GM19025 (cell line): Measurements from ENCODE around the gene BHLHE23.
A peak's percentile ranks its signal among the peaks of the same experiment; 100 is the strongest.

ENCODE experiments used
- ATAC-seq: cut with Tn5 transposase; IDR thresholded peaks from one replicate; pipeline ENCODE4 v1.9.1; 2021; ENCODE audit warnings: mild to moderate bottlenecking, low read depth, moderate library complexity; ENCODE audit not compliant: unreplicated experiment

BHLHE23 gene

DNA sequence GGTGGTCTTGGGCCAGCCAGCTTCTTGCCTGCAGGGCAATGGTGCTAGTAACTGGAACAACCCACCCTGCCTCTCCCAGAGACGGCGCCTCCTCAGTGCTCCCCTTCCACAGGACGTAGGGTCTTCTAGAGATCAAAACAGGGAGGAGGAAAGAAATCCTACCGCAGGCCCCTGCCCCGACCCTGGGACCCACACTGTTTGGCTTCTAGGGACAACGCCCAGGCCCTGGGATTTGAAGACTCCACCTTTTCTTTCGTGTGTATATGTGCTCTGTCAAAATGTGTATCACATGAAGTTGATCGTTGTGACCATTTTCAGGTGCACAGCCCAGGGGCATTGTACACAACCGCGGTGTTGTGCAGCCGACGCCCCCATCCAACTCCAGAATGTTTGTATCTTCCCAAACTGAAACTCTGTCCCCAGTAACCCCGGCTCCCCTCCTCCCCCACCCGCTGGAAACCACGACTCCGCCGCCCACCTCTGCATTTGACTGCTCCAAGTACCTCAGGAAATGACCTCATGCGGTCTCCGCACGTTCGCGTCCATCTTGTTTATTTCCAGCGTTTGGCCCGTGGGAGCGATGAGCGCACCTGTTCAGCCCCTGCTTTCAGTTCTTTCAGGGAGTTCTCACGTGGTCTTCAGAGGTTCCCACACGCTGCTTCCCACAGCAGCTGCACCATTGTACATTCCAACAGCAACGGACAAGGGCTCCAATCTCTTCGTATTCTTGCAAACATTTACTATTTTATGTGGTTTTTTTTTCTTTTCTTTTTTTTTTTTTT lies 3.4 kb upstream of the BHLHE23 start:
- peak; percentile 53 for ATAC-seq

DNA sequence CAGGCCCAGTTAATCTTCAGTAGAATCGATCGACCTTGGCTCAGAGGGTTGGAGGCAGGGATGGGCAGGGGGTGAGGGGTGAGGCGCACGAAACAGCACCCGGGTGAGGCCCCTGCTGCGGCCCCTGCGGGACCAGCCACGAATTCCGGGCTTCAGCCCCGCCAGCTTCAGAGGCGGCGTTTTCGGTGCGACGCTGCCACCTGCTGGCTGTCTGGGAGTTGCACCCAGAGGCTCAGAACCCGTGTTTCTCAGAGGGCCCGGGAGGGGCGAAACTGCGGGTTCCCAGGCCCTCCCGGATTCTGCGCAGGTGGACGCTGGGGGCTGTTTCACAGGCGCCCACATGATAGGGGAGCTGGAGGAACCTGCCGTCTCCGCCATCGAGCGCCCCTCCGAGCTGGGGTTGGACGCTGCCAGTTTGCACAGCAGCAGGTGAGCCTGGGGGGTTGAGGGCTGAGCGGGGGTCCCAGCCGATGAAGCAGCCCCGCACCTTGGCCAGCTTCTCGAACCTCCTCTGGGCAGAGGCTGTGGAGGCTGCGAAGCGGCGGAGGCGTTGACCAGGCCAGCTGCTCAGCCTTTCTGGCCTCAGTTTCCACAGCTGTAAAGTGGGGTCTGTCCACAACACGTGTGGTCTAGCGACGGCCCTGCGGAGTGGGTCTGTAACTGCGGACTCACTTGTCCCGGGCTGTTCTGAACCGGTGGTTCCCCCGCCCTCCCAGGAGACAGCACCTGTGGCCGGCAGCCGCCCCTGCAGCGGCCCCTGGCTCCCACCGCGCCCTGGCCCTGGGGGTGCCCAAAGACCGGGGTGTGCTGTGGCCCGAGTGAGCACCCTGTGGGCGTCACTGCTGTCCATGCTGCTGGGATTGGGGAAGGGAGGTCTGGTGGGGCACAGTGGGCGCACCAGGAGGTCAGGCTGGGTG lies 2.5 kb upstream of the BHLHE23 start:
- ATAC-seq: peak; percentile 40

DNA sequence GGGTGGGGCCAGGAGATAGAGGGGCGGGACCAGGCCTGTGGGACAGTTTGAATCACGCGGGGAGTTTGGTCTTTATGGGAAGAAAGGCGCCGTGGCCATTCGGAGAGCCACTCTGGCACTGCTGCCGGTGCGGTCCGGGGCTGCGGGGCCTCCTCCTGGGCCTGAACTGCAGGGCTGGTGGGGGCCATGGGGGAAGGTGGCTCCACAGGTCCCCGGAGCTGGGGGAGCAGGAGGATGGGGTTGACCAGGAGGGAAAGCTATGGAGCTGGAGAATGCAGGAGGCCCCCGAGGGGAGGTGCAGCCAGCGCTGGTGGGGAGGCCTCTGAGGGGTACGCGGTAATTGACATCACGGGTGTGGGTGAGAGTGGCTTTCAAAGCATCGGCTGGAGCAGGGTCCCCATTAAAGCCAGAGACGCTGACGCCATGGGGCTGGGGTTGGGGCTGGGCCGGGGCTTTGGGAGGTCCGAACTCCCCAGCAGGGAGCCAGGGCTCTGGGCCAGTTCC lies 1.8 kb upstream of the BHLHE23 start:
- ATAC-seq: no peak

GRCh38 chr20:63007646-63008488 lies 1.1 kb upstream of the BHLHE23 start:
- no peak for ATAC-seq

DNA sequence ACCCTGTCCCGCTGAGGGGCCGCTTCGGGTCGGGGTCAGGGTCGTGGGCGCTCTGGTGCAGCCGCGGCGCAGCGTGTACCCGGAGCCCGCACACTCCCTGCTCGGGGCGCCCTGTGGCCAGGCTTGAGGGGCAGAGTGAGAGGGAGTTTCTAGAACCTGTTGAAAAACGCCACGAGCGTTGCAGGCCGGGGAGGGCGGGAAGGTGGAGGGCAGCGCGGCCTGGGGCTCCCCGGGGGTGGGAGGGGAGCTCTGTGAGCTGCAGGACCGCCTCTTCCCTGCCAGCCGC lies 539 bp upstream of the BHLHE23 start:
- no peak for ATAC-seq

DNA sequence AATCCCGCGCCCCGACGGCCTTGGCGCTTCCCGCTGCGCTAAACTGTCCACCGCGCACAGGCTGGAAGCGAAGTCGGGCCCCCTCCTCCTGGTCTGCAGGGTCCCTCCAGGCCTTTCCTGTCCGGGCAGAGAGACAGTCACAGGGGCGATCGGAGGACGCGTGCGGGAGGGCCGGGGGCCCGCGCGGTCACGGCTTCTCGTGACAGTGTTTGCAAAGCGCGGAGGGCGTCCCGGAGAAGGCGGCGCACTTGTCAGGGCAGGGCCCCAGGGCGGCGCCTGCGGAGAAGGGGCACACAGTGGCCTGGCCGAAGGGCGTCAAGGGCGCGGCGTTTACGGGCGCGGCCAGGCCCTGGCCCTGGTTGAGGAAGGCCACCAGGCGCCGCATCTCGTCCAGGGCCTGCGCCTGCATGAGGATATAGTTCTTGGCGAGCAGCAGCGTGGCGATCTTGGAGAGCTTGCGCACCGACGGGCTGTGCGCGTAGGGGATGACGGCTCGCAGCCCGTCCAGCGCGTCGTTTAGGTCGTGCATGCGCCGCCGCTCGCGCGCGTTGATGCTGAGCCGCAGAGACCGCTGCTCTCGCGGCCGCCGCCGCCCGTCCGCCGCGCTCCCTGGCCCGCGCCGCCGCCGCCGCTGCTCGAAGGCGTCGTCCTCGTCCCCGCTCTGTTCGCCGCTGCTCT lies 763 bp downstream of the BHLHE23 start:
- no peak for ATAC-seq

DNA sequence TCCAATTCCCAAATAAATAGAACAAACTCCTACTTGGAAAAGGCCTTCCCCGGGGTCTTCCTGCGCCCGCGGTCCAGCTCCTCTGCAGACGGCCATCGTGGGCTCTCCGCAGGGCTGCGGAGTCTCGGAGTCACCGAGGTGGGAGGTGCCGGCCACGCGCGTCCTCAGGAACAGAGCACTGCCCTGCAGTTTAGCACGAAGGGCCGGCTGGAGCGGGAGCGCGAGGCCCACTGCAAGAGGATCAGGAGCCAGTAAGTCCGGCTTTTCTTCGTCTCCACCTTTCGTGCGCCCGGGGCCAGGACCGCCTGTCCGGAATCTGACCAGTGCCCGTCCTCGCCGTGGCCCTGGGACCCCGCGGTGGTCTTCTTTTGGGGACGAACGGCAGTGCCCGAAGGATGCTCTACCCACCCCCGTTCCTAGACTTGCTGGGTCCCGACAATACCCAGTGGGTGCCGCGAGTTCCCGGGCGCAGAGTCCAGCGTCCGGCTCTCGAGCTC lies 1.4 kb downstream of the BHLHE23 start:
- ATAC-seq: no peak

DNA sequence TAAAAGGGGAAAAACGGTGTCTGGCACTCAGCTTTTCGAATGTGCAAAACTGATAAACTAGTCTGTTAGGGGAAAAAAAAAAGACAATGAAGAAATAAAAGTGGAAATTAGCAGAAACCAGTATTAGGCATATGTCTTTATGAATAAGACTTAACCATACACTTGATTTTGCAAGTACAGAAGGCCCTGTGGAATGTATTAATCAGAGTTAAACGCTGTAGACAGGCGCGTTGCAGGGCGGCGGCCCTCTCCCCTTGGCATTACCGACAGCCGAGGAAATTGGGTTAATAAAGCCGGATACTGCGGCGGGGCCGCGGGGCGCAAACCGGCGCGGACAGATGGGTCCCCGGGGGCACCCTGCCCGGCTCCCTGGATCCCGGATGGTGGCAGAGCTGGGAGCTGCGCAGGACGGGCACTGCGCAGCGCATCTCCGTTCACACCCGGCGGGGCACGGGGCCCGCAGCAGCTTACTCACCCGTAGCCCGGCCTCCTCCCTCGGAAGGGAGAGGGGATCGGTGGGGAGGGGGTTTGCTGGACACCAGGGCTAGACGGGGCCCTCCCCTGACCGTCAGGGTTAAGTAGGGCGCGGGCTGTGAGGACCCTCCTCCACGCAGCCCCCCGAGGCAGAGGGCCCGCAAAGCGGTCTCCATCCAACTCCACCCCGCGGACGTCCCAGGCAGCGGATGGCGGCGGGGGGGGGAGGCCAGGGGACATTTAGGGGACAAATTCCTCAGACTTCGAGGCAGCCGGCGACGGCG lies 2.0 kb downstream of the BHLHE23 start:
- no peak for ATAC-seq

DNA sequence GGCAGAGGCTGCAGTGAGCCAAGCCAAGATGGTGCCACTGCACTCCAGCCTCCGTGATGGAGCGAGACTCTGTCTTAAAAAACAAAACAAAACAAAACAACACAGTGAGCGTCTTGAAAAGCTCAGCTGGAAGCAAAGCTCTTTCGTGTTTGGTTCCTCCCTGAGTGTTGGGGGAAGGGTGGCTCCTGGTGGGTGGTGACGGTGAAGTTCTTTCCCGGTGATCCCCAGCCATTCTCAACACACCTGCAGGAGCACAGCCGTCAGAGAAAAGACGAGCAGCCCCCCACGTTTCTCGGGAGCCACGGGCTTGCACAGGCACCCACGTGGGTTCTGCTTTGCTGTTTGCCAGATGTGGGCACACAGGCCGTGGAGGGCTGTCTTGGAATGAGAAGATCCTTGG lies 3.2 kb downstream of the BHLHE23 start:
- no peak for ATAC-seq

GRCh38 chr20:63002511-63002910 lies 4.3 kb downstream of the BHLHE23 start:
- ATAC-seq: no peak

DNA sequence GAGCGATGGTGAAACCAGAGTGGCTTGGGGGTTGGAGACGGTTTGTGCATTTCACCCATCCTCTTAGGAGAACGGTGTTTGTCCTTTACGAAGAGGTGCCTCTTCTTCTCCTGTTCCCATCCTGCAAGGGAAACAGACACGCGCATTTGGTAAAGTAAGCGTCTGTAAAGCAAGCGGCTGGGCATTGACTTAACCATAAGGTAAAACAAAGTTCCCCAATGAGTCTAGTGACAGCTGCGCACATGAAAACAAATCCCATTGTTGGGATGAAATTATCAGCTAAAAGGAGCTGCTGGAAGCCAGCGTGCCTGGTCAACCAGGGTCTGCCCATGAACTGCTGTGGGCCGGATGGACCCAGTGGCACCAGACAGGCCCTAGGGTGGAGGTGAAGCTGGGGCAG lies 5.8 kb downstream of the BHLHE23 start:
- ATAC-seq: no peak

GRCh38 chr20:63000036-63000435 lies 6.7 kb downstream of the BHLHE23 start:
- ATAC-seq: no peak

DNA sequence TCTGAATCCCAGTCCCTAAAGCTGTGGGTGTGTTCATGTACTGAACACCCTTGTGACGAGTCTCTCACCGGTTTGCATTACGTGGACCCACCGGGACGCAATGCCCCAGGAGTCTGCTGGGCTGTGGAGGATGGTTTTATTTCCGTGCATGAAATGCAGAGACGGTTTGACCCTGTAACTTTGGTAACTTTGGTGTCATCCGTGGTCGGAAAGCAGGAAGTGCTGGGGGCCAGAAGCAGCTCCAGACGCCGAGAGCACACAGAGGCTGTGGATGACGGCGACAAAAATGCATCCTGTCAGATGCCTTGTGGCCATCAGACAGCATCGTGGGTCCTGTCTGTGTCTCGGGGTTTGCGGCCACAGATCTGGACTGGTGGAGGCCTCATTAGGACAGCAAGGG lies 7.2 kb downstream of the BHLHE23 start:
- no peak for ATAC-seq

GRCh38 chr20:62998449-62998848 lies 8.3 kb downstream of the BHLHE23 start:
- no peak for ATAC-seq

DNA sequence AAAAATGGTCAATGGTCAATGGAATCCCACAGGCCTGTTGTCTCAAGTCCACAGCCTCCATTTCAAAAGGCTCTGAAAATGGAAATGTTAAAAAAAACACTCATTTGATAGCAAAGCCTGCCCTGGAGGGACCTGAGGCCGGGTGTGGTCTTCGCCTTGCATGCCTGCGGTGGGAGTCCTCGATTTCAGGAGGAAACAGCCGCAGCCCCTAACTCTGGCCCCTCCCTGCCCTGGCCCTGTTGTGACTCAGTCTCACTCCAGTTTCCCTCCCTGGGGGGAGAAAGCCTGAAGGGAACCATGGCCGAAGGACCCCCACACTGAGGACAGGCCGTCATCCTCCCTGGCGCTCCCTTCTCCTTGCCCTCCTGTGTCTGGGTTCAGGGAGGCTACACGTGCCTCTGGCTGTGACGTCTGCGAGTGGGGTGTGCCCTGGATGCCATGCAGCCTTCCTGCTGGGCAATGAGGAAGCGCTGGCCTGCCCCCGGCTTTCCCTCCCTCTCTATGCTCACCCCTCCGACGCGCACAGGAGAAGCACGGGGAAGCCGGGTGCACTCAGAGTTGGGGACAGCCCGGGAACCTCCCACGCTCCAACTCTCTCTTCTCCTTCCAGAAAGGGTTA lies 9.2 kb downstream of the BHLHE23 start:
- ATAC-seq: no peak

DNA sequence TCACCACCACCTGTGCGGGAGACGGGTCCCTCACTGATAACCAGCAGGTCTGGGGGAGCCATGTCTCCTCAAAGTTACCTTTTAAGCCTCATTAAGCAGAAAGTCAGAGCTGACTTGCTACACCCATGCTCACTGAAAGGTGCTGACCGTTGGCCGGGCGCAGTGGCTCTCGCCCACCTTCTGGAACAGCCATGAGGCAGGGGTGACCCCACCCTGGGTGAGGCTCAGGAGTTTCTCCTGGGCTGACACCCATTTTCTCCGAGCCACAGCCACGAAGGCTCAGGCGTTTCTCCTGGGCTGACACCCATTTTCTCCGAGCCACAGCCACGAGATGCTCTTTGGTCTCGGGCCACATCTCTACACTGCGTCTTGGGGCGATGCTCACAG lies 10.2 kb downstream of the BHLHE23 start:
- no peak for ATAC-seq

DNA sequence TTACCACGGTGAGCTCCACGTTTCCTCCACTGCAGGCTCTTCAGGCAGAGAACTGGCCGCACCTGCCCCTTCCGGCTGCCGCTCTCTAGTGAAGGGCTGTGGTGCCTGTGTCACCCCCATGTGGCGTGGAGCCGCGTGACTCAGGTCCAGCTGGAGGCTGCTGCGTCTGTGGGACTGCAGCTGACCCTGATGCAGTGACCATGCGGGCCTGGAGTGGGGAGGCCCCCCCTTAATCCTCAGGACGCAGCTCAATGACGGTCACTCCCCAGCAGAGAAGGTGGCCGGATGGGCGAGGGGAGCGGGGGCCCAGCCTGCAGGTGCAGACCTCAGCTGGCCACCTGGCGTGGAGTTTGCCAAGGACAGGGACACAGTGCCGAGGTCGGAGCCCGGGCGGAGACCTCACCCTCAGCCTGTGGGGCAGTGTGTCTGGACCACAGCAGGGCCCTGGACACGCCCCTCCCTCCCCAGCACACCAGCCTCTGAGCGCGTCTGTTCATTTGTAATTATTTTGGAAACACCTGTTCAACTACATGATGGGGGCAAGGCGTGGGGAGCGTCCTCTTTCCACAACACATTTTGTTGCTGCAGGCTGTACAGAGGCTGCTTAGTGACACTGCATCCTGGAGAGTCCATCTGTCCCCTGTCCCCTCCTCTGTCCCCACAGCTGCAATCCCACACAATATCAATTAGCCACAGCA lies 10.7 kb downstream of the BHLHE23 start:
- no peak for ATAC-seq

DNA sequence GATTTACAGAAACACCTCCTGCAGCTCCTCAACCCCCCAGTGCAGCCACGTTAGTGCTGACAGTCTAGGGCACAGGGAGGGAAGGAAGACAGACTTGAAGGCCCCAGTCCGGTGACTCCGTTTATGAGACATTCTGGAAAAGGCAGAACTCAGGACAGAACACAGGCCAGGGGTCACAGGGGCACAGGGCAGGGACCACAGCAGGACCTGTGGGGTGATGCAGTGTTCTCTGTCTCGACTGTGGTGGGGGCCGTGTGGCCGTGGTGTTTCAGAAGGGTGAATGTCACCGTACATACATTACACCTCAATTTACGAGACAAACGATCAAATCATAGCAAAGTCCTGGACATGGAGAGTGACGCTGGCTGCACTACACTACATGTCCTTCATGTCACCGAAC lies 11.3 kb downstream of the BHLHE23 start:
- ATAC-seq: no peak
